GM12874 (cell line): ENCODE data around the gene C5orf63.

ENCODE experiments used
- CTCF ChIP-seq: IDR thresholded peaks from 2 replicates; pipeline ENCODE4 v1.5.1; 2011; ENCODE audit warnings: low read depth, mild to moderate bottlenecking, control low read depth, low read length, moderate library complexity; ENCODE audit not compliant: insufficient read depth

Gene C5orf63

GRCh38 chr5:127084656-127085055 lies 11.4 kb upstream of the C5orf63 start:
- no peak for TF ChIP-seq CTCF

DNA sequence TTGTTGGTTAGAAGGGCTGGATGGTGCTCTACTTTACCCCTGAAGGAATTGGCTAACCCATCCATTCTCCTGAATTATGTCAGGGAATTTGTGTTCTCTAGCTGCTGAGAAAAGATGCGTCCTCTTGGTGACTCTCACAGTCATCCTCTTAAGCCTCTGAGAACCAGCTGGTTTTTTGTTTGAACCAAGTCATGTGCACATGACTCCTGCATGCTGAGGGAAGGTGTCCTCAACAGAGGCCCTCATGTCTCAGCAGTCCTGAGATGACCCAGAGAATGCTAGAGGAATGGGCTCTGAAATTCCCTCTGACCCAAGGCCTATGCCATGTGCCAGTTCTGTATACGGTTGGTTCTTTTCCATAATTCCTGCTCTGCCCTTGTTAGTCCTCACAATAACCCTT lies 10.4 kb upstream of the C5orf63 start:
- no peak for TF ChIP-seq CTCF

GRCh38 chr5:127079994-127080491 lies 6.7 kb upstream of the C5orf63 start:
- no peak for TF ChIP-seq CTCF

DNA sequence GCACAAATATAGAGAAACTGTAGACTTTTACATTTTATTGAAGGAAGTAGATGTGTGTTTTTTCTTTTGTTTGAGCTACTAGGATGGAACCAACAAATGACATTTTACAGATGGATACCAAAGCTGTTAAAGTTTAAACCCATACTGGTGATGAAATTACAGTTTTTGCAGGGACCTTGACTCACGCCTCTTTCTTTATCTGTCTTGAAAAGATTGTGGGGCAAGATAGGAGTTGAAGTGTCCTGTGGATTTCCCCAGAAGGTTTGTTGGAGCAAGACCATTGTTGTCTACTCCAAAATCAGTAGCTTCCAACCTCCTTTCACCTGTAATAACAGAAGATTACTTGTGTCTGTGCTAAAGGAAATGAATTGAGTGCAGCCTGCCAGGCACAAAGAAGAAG lies 4.1 kb upstream of the C5orf63 start:
- no peak for TF ChIP-seq CTCF

GRCh38 chr5:127076315-127077129 lies 3.2 kb upstream of the C5orf63 start:
- TF ChIP-seq CTCF = no peak

DNA sequence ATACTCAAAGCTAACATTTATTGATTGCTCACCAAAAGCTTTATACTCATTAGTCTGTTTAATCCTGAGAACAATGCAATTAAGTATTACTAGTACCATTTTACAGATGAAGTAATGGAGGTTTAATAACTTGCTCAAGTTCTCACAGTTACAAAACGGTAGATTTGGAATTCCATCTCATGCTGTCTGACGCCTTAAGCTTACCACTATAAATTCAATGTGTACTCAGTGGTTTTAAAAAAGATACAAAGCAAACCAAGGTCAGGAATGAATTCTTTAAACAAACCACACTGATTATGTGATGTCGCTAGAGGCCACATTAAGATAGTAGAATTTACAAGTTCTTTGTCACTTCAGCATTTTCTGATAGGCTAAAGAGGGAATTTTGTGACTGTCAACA lies 1.2 kb upstream of the C5orf63 start:
- no peak for TF ChIP-seq CTCF

DNA sequence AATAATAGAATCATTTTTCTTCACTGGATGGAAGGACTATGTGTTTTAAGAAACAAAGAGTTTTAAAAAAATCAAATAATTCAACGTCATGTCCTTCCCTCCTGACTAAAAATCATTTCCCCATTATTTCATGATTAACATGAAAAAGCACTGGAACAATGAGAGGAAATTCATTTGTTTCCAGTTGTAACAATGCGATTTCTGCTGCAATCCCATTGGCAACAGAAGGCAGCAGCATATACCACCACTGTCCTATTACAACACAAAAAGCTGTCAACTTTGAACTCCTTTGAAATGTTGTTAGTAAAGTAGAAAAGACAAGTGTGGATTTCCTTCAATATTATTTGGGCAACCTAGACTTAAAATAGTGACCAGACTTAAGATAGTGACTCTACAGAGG lies 3.1 kb downstream of the C5orf63 start:
- TF ChIP-seq CTCF = no peak
